ENCODE measurements around the gene LAGE3. TPM values are rescaled to one million over a fixed set of nuclear protein-coding genes. Genes with fewer than 3 reads are reported as not detected.

The LAGE3 gene
- total and polyA plus RNA-seq, 4 donors, result 10.3 to 32.0 (median 23.9) TPM

DNA sequence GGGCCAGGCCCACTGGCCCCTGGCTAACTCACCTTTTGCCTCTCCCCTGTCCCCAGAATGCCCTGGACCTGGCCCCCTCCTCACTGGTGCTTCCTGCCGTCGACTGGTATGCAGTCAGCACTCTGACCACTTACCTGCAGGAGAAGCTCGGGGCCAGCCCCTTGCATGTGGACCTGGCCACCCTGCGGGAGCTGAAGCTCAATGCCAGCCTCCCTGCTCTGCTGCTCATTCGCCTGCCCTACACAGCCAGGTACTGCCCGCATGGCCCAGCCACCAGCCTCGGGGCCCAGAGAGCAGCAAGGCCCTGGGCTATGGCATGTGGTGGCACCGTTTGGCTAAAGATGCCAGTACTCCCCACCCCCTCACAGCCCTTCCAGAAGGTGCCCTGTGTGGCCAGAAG is 46.9 kb downstream of the LAGE3 start:
- no peak for DNase-seq
- H3K4me1 ChIP-seq (ENCODE audit: control insufficient read depth in 5 of 5, insufficient read depth in 5 of 5, low read length in 5 of 5), result peaks cover 0 to 5% (median 5%) of the 10 kb centered on the region in 5 donors
- H3K9me3 ChIP-seq (ENCODE audit: control insufficient read depth in 4 of 4, insufficient read depth in 3 of 4, low read length in 3 of 4), result peaks cover 0 to 10% (median 0%) of the 10 kb centered on the region in 4 donors
- H3K4me3 ChIP-seq, result no peak overlapping the region
- WGBS, 2 donors, result 85 to 97% methylated on average over 5 to 8 of the region's 8 CpGs
- H3K27ac ChIP-seq (ENCODE audit: low read depth in 1 of 2, low read length in 1 of 2), result no peak overlapping the region
- no peaks in the 10 kb centered on the region for H3K27me3 ChIP-seq (ENCODE audit: control insufficient read depth in 3 of 3, insufficient read depth in 3 of 3, low read length in 2 of 3)
- ATAC-seq (ENCODE audit: insufficient read depth, low FRiP score), result no peak
- no peak overlapping the region for H3K9ac ChIP-seq (ENCODE audit: insufficient read depth in 1 of 2, low read length in 2 of 2)
- TF ChIP-seq, protein P1, sequence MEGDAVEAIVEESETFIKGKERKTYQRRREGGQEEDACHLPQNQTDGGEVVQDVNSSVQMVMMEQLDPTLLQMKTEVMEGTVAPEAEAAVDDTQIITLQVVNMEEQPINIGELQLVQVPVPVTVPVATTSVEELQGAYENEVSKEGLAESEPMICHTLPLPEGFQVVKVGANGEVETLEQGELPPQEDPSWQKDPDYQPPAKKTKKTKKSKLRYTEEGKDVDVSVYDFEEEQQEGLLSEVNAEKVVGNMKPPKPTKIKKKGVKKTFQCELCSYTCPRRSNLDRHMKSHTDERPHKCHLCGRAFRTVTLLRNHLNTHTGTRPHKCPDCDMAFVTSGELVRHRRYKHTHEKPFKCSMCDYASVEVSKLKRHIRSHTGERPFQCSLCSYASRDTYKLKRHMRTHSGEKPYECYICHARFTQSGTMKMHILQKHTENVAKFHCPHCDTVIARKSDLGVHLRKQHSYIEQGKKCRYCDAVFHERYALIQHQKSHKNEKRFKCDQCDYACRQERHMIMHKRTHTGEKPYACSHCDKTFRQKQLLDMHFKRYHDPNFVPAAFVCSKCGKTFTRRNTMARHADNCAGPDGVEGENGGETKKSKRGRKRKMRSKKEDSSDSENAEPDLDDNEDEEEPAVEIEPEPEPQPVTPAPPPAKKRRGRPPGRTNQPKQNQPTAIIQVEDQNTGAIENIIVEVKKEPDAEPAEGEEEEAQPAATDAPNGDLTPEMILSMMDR (IDR thresholded peaks at IDR 0.05; ENCODE audit: control extremely low read depth, extremely low read depth), result no peak
- H3K36me3 ChIP-seq (ENCODE audit: control insufficient read depth in 4 of 4, insufficient read depth in 4 of 4, low read length in 4 of 4), result peaks cover 0 to 11% (median 5%) of the 10 kb centered on the region in 4 donors

DNA sequence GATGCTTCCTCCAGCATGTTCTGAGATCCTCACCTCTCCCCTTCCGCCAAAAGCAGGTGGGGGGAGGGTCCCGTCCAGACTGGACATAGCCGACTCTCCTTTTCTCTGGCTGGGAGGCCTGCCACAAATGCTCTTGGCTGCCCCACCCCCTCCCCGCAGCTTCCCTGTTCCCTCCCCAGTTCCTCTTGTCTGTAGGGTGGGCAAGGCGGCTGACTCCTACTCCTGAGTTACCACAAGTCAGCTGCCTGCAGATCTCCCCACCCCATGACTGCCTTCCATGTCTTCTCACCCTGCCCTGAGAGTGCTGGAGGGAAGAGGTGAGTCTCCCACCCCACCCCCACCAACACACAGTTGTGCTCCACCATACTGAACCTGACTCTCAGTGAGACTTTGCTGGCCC is 47.7 kb downstream of the LAGE3 start:
- TF ChIP-seq, protein P1 (IDR thresholded peaks at IDR 0.05; ENCODE audit: control extremely low read depth, extremely low read depth), result no peak
- H3K4me1 ChIP-seq (ENCODE audit: control insufficient read depth in 5 of 5, insufficient read depth in 5 of 5, low read length in 5 of 5), result peaks cover 0 to 5% (median 5%) of the 10 kb centered on the region in 5 donors
- no peaks in the 10 kb centered on the region for H3K27me3 ChIP-seq (ENCODE audit: control insufficient read depth in 3 of 3, insufficient read depth in 3 of 3, low read length in 2 of 3)
- 32 to 71% methylated on average over 2 to 5 of the region's 5 CpGs for WGBS, 2 donors
- H3K9ac ChIP-seq (ENCODE audit: insufficient read depth in 1 of 2, low read length in 2 of 2), result no peak overlapping the region
- H3K4me3 ChIP-seq, result no peak overlapping the region
- DNase-seq (no peak), ATAC-seq (ENCODE audit: insufficient read depth, low FRiP score) (peak; percentile 14)
- H3K36me3 ChIP-seq (ENCODE audit: control insufficient read depth in 4 of 4, insufficient read depth in 4 of 4, low read length in 4 of 4), result peaks cover 0 to 11% (median 5%) of the 10 kb centered on the region in 4 donors
- H3K9me3 ChIP-seq (ENCODE audit: control insufficient read depth in 4 of 4, insufficient read depth in 3 of 4, low read length in 3 of 4), result peaks cover 0 to 8% (median 0%) of the 10 kb centered on the region in 4 donors
- peak overlapping the region in 1 of 2 donors; percentile 68 for H3K27ac ChIP-seq (ENCODE audit: low read depth in 1 of 2, low read length in 1 of 2)

DNA sequence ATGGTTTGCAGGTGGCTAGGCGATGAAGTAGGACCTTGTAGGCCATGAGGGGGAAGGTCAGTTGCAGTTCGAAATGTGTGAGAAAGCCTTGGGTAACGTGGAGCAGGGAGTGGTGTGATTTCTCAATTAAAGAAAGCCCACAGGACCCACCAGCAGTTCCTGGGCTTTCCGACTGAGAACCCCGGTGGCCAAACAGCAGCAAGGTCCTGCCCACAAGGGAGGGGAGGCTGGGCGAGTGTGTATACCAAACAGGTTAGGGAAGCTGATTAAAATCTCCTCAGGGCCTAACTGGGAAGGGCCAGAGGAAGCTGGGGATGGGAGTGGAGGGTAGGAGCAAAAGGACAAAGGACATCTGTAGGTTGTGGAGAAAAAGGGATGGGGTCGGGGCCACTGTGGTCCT is 48.2 kb downstream of the LAGE3 start:
- H3K9ac ChIP-seq (ENCODE audit: insufficient read depth in 1 of 2, low read length in 2 of 2), result no peak overlapping the region
- H3K36me3 ChIP-seq (ENCODE audit: control insufficient read depth in 4 of 4, insufficient read depth in 4 of 4, low read length in 4 of 4), result peaks cover 0 to 11% (median 5%) of the 10 kb centered on the region in 4 donors
- DNase-seq (no peak), ATAC-seq (ENCODE audit: insufficient read depth, low FRiP score) (no peak)
- WGBS, 2 donors, result 24 to 67% methylated on average over 6 to 7 of the region's 7 CpGs
- TF ChIP-seq, protein P1 (IDR thresholded peaks at IDR 0.05; ENCODE audit: control extremely low read depth, extremely low read depth), result no peak
- H3K4me1 ChIP-seq (ENCODE audit: control insufficient read depth in 5 of 5, insufficient read depth in 5 of 5, low read length in 5 of 5), result peaks cover 0 to 5% (median 5%) of the 10 kb centered on the region in 5 donors
- H3K4me3 ChIP-seq, result no peak overlapping the region
- no peaks in the 10 kb centered on the region for H3K27me3 ChIP-seq (ENCODE audit: control insufficient read depth in 3 of 3, insufficient read depth in 3 of 3, low read length in 2 of 3)
- peaks cover 0 to 8% (median 0%) of the 10 kb centered on the region in 4 donors for H3K9me3 ChIP-seq (ENCODE audit: control insufficient read depth in 4 of 4, insufficient read depth in 3 of 4, low read length in 3 of 4)
- H3K27ac ChIP-seq (ENCODE audit: low read depth in 1 of 2, low read length in 1 of 2), result peak overlapping the region in 1 of 2 donors; percentile 68

DNA sequence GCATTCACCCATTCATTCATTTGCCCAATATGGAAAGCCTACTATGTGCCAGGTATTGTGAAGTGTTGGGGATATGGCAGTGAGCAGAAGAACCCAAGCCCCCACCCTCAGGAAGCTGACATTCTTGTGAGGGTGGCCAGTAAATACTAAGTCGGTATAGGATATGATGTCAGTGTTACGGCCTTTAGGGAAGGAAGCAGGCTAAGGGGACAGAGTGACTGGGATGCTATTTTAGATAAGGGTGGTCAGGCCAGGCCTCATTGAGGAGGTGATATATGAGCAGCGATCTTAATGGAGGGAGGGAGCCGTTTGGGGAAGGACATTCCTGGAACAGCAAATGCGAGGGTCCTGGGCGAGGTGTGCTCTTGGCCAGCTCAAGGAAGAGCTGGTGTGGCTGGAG is 48.6 kb downstream of the LAGE3 start:
- whole genome bisulfite sequencing, 2 donors, result 39 to 63% methylated on average over 6 of the region's 6 CpGs
- Histone ChIP-seq H3K9me3 (ENCODE audit: control insufficient read depth in 4 of 4, insufficient read depth in 3 of 4, low read length in 3 of 4) (peaks cover 0 to 8% (median 0%) of the 10 kb centered on the region in 4 donors), H3K27ac (ENCODE audit: low read depth in 1 of 2, low read length in 1 of 2) (peak overlapping the region in 1 of 2 donors; percentile 68), H3K4me1 (ENCODE audit: control insufficient read depth in 5 of 5, insufficient read depth in 5 of 5, low read length in 5 of 5) (peaks cover 0 to 5% (median 5%) of the 10 kb centered on the region in 5 donors), H3K4me3 (no peak overlapping the region), H3K9ac (ENCODE audit: insufficient read depth in 1 of 2, low read length in 2 of 2) (no peak overlapping the region), H3K36me3 (ENCODE audit: control insufficient read depth in 4 of 4, insufficient read depth in 4 of 4, low read length in 4 of 4) (peaks cover 0 to 11% (median 5%) of the 10 kb centered on the region in 4 donors), H3K27me3 (ENCODE audit: control insufficient read depth in 3 of 3, insufficient read depth in 3 of 3, low read length in 2 of 3) (no peaks in the 10 kb centered on the region)
- ATAC-seq (ENCODE audit: insufficient read depth, low FRiP score) (no peak), DNase-seq (no peak)
- TF ChIP-seq, protein P1 (IDR thresholded peaks at IDR 0.05; ENCODE audit: control extremely low read depth, extremely low read depth), result no peak

All from lung (tissue), 12 donors.